Stimulated activated CD4-positive, alpha-beta T cell treated with anti-CD3 and anti-CD28 coated beads, TNF-alpha, amount 100 ng/mL, for 24 hours (primary cell): ENCODE measurements around the gene GALNT11.
"Not testable (repeated sequence)": the region's sequence is repeated elsewhere in the genome, so short reads cannot be mapped to it uniquely, and the experiment has no call there.

Source experiments
- DNase-seq, 3 experiments: peaks; one replicate each; pipeline ENCODE4 v3.0.0-alpha.2; 2020; ENCODE audit warnings: low read depth in 3 of 3

Gene GALNT11

DNA sequence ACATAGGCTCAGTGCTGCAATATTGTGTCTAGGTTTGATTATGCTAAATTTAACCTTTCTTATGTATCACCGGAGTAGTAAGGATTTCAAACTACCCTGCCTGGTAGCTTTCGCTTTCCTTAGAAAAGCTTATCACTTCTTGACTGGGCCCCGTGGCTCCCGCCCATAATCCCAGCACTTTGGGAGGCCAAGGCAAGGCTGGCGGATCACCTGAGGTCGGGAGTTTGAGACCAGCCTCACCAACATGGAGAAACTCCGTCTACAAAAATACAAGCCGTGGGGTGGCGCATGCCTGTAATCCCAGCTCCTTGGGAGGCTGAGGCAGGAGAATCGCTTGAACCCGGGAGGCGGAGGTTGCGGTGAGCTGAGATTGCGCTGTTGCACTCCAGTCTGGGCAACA lies 49.9 kb downstream of the GALNT11 start:
- DNase-seq = not testable (repeated sequence)

DNA sequence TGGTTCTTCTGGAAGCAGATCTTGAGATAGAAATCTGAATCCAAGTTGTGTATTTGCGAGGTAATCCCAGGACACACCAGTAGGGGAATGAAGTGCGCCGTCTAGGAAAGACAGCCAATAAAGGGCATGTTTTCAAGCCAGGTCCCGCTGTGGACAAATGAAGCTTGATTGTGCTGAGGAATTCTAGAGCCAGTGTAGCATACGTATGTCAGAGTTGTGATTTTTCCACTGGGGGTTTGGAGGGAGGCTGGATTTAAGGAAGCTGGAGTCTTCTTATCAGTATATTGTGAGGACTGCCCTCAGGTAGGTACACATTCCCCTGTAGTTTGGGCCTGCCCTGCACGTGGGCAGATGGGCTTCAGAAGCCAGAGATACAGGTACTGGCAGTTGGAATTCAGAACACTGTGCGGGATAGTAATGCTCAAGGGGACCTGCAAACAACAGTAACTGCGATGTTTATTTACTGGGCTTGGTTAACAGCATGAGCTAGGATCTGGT lies 50.9 kb downstream of the GALNT11 start:
- no peak for DNase-seq

DNA sequence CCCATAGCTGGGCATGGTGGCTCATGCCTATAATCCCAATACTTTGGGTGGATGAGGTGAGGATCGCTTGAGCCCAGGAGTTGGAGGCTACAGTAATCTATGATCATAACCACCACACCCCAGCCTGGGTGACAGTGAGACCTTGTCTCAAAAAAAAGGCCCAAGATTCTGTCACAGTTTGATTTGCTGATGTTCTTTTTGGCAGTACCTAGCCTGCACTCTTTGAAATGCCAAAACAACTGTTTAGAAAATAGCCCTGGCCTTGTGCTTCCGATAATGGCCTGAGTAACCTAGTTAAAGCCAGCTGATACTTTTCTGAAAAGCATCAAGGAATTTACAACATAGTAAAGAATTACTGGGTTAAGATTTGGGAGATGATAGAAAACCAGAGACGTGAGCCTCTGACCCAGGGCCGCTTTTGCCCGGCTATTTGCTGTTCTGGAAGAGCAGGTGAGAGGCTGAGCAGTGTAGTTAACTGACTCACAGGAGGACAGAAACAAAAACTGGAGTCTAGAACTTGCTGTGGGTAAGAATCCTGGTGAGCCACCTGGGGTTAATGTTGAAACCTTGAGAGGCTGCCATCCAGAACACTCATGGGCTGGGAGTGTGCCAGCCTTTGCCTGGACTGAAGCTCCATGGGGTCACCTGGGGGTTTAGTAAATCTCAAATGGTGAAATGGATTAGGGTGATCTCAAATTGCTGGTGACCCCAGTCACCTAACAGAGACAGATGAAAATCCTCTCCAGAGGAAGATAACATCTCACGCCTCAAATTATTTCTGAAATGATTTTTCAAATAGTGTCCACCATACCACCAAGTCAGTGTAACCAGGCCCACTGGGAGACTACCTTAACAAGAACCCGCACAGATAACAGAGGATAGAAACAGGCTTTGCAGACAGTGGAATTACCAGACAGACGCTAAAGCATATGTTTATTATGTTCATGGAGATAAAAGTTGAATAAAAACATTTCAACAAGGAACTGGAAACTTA lies 51.8 kb downstream of the GALNT11 start:
- DNase-seq = no peak

DNA sequence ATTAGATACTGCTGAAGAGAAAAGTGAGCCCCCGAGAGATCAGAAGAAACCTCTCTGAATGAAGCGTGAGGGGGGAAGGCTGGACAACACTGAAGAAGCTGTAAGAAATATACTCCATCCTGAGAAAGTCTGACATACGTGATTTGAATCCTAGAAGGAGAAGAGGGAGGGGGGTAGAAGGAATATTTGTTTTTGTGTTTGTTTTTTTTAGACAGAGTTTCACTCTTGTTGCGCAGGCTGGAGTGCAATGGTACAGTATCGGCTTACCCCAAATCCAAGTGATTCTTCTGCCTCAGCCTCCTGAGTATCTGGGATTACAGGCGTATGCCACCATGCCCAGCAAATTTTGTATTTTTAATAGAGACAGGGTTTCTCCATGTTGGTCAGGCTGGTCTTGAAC lies 52.6 kb downstream of the GALNT11 start:
- no peak for DNase-seq

DNA sequence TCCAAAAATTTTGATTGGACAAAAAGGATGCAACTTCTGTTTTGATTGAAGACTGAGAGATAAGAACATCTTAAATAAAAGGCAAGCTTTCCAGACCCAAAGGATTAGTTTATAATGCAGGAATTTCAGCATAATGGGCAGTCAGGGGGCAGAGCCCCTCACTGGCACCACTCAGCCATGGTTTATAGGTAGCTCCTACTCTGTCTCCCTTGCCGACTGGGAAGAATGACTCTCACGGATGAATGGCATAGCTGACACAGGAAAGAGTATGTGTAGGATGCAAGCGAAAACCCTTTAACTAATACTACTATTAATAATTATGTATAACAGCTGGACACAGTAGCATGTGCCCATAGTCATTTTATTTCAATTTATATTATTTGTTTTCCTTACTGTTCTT lies 53.3 kb downstream of the GALNT11 start:
- no peak for DNase-seq

DNA sequence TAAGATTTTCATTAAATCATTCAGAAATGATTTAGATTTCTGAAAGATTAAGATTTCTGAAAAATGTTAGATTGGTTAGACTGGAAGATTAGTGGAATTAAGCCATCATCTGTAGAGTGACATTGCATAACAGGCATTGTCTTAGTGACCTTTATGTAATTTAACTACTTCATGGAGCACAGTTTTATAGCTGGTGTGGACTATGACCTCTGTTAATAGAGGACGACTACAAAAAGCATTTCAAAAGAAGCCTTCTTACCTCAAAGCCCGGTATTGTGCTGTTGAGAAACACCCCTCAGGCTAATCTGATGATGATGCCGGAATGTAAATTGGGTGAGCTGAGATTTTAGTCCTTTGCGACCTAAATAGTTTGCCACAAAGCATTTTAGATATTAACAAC lies 55.6 kb downstream of the GALNT11 start:
- no peak for DNase-seq

DNA sequence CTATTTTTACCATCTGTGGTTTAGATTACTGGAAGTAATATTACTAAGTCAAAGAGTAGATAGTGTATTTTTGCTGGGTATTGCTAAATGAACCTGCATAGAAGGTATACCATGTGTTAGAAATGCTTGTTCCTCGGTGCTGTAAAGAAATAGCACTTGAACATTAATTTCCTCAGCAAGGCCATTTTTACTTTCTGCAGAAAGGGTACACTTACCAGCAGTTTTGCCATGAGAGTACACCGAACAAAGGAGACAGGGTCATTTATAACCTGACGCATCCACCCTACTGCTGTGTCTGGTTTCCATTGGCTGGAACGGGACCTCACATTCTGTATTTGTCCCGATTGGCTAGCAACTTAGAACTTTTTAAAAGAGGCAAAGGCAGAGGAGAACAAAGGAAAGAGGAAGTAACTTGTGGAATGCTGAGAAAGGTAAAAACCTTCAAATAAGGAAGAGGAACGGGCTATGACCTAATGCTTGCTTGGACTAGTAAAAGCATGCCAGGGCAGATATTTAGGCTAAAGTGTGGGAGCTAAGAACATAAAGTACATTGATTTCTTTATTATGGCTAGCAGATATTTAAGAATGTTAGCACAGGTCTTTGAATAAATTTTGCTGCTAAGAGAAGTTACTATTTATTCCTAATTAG lies 56.7 kb downstream of the GALNT11 start:
- not testable (repeated sequence) for DNase-seq

DNA sequence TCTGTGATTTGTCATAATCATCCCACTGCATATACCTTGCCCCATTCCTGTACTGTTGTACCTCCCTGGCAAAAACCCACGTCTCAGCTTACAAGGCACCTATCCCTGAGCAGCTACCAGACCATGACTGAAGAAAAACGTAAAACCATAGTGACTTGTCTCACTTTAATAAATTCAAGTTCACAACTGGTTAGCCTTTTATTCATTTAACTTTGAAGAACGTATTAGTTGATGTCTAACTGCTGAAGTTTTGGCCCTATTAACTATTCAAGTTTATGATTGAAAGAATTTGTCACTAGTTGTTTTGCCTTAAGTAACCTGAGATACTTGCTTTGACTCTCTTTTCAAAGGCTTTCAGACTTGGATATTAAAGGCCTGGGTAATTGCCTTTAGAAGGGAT lies 59.7 kb downstream of the GALNT11 start:
- no peak for DNase-seq

DNA sequence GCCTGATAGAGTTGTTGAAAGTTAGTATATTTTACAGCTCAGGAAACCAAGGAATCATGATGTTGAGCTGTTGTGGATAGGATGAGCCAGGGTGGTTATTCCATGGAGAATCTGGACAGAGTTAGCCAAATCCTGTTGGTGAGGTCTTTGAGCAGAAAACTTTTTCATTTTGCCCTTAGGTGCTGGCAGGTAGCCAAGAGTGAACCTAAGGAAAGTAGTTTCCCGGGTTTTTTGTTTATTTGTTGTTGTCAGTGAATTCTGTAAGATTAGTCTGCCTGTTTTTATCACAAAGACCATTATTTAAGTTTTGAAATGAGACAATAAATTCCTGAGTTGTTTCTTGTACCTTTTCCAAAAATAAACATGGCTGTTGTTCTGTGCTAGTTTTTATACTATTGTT lies 61.0 kb downstream of the GALNT11 start:
- no peak for DNase-seq

DNA sequence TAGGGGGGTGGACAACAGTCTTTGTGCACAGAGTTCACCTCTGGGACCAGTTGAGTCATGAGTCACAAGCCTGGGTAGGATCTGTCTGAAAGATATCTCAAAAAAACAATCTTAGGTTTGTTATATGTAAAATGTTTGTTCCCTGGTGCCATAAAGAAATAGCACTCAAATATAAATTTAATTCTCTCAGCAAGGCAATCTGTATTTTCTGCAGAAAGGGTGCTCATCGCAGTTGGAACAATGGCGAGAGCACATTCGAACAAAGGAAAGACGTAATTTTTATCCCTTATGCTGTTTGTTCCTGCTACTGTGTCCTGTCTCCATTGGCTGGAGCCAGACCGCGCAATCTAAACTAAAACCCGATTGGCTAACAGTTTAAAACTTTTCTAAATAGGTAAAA lies 63.7 kb downstream of the GALNT11 start:
- DNase-seq = no peak

DNA sequence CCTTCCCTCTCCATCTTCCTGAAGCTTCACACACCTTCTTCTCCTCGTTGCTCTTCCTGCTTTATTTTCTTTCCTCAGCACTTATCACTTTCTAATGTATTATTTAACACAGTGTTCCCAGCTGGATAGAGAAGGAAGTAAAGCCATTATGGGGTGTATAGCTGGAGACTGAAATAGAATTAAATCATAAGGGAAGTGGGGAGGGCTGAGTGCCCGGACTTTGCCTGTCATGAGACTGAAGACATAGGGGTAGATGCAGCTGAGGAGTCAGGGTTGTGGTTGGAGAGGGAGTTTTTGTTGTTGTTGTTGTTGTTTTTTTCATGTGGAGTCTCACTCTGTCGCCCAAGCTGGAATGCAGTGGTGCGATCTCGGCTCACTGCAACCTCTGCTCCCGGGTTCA lies 65.3 kb downstream of the GALNT11 start:
- no peak for DNase-seq

DNA sequence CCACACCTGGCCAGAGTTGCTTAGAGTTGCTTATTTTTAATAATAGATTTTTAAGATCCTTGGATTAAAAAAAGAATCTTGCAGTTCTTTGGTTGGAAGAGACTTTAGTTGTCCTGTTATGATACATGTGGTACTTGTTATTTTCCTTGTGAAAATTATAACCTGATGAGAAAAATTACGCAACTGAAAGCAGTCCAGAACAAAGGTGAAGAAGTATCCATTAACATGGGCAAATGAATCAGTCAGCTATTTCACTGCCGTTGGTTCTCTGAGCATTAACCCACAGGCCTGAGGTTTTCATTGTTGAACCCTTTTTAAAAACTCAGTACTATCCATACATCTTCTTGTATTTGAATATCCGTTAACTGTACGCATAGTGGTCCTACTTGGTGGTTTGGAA lies 68.2 kb downstream of the GALNT11 start:
- no peak for DNase-seq

DNA sequence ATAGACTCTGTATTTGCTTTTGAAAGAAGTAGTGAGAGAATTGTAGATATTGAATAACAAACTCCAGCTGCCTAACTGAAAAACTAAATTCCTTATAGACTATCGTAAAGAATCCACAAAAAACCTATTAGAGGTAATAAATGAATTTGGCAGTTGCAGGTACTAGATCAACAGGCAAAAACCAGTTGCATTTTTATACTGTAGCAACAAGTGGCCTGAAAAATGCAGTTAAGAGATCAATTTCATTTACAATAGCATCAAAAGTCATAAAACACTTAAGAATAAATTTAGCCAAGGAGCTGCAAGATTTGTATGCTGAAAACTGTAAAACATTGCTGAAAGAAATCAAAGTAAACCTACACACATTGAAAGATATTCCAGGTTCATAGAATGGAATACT lies 70.3 kb downstream of the GALNT11 start:
- DNase-seq = no peak

DNA sequence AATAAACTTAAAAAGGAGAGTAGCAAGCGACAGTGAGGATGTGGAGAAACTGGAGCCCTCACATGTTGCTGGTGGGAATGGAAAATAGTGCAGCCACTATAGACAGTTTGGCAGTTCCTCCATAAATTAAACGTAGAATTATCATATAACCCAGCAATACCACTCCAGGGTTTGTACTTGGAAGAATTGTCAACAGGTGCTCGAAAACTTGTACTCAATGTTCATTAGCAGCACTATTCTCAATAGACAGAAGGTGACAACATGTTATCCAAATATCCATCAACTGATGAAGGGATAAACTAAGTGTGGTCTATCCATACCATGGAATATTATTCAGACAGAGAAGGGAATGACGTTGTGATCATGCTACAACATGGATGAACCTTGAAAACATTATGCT lies 71.9 kb downstream of the GALNT11 start:
- no peak for DNase-seq

DNA sequence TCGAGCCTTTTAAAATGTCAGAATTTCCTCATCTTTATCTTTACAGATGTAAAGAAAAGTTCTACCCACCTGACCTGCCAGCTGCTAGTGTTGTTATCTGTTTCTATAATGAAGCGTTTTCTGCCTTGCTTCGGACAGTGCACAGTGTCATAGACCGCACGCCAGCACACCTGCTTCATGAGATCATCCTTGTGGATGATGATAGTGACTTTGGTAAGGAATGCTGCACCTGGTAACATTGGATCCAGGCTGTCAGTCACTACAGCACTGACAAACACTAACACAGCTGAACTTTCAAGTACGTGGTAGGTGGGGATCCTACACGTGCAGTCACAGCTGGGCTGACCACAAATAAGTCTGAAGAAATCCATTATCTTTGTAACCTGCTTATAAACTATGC lies 77.6 kb downstream of the GALNT11 start:
- no peak for DNase-seq

DNA sequence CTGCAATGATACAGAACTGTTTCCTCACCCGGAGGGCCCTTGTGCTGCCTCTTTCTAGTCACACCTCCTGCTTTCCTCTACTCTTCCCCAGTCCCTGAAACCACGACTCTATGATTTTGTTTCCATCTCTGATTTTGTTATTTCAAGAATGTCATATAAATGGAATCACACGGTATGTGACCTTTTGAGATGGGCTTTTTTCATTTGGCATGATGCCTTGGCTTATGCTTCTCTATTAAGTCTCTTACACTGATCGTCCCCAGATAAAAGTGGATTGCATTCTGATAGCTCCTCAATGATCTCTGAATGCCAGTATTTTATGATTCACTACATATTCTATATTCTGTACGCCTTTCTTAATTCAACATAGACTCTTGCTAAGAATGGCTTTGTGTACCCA lies 78.2 kb downstream of the GALNT11 start:
- DNase-seq = no peak

DNA sequence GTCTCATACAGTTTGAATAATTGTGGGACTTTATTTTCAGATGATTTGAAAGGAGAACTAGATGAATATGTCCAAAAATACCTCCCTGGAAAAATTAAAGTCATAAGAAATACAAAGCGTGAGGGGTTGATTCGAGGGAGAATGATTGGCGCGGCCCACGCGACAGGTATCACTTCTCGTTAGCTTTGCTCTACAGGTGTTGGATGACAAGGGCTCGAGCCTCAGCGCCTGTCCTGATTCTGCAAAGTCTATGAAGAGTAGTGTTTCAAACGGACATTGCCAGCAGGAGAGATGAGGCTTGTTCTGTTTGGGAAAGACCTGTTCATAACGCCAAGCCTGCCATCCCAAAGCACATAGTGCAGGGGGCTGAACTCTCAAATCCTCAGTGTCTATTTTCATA lies 79.7 kb downstream of the GALNT11 start:
- no peak for DNase-seq

DNA sequence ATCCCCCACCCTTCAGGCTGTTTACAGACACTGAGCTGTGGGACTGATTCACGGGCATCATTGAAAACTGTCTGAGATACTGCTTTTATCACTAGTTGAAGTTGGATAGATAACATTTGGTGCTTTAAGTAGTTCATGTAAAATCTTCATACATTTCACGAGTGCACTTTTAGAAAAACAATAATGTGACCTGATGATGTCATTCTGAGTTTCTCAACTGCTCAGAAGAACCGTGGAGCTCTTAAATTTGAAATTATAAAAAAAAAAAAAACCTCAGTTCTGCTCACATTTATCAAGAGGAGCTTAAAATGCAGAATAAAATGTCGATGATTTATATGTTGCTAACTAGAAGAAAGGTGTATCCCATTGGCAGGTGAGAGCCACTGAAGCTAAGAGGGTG lies 81.5 kb downstream of the GALNT11 start:
- DNase-seq = no peak

DNA sequence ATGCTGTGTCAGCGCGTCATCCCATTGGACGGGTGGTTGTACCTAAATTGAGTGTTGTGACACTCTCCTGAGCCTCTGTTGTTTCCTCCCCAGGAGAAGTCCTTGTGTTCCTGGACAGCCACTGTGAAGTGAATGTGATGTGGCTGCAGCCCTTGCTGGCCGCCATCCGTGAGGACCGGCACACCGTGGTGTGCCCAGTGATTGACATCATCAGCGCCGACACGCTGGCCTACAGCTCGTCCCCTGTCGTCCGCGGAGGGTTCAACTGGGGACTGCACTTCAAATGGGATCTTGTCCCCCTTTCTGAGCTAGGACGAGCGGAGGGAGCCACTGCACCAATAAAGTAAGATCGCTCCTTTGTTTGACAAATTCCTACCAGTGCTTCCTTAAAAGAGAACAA lies 82.5 kb downstream of the GALNT11 start:
- no peak for DNase-seq

DNA sequence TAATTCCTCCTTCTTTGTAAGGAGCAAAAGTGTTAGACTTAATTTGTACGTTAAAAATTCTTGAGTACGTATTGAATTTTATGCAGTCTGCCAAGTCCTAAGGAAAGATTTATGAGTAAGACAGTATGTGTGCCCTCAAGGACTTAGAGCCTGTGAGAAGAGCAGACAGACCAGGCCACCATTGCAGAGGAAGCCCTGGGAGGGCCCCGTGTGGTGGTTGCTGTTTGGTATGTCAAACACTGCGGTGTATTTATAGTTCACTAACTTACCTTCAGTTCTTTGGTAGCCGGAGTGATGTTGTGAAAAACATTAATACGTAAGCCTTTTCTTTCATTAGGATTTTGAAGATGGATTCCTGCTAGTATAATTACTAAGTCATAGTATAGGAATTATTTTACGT lies 82.9 kb downstream of the GALNT11 start:
- DNase-seq = no peak

DNA sequence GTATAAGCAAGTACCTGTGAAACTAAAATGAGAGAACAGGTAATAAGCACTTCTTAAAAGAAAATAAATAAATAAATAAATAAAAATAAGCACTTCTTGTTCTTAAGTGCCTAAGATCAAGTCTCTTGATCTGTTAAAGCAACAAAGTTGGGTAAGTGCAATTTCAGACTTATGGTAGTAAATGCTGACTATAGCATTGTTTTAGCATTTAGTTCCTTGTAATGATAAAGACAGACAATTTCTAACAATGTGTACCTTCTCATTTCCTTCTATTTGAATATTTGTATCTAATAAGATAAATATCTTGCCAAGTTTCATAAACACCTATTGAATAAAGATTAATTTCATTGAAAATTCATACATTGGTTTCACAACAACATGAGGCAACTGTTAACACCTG lies 87.4 kb downstream of the GALNT11 start:
- no peak for DNase-seq

DNA sequence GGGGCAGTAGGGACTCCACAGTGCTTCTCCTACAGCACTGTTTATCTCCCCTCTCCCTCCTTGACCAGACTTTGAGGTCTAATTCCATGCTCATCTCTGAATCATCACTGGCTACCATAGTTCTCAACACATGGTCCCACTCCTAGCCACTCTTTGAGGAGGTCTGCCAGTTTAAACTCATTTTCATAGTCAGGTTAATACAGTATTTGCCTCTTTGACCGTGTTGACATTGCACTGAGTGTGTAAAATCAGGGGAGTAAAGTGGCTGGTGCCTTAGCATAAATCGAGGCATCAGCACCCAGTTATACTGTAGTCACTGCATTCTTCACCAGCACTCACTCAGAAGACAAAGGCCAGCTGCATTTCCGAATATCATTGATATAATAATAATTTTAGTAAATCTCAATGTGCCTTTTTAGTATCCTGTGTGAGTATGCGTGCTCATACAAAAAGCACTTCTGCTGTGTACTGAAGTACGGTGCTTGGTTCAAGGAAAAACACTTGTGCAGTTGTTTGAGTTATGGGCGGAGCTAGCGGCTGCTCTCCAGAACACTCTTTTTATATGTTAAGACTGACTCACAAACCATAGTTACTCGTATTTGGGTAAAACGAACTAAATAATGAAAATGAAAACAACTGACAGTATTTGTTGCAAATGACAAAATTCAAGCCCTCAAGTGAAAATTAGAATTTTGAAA lies 89.7 kb downstream of the GALNT11 start:
- DNase-seq = no peak
